IPS-15b (cell line): ENCODE data around the gene PSG6.
"Not testable (repeated sequence)": the region's sequence is repeated elsewhere in the genome, so short reads cannot be mapped to it uniquely, and the experiment has no call there.

Source experiments
- H3K27me3 ChIP-seq: one replicate; pipeline ENCODE4 v1.6.1; 2013; ENCODE audit warnings: low read length; ENCODE audit not compliant: control insufficient read depth, insufficient read depth
- H3K36me3 ChIP-seq: one replicate; pipeline ENCODE4 v1.6.1; 2013; ENCODE audit warnings: low read length; ENCODE audit not compliant: control insufficient read depth, insufficient read depth
- H3K4me1 ChIP-seq: one replicate; pipeline ENCODE4 v1.6.1; 2013; ENCODE audit warnings: mild to moderate bottlenecking, low read length; ENCODE audit not compliant: control insufficient read depth, insufficient read depth
- H3K4me3 ChIP-seq: one replicate; pipeline ENCODE4 v1.5.1; 2013; ENCODE audit warnings: low read depth, low read length
- H3K9ac ChIP-seq: one replicate; pipeline ENCODE4 v1.6.1; 2013; ENCODE audit warnings: low read depth, mild to moderate bottlenecking, low read length
- H3K9me3 ChIP-seq: one replicate; pipeline ENCODE4 v1.6.1; 2013; ENCODE audit warnings: mild to moderate bottlenecking, low read length; ENCODE audit not compliant: control insufficient read depth, insufficient read depth

PSG6 gene

DNA sequence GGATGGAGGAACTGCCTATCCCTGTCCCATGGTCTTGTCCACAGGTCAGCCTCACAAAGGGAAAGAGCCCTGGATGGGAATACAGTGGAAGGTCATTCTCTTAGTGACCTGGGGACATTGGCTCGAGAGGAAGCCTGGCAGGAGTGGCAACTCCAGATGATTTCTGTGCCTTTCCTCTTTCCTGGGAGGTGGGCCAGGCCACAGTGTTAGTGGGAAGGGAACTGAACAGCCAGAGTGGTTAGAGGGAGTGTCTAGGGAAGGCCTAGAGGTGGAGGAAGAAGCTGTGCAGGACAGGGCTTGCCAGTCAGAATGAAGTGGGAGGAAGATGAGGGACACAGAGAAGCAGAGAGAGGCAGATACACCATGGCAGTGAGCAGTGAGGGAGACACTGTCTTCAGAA lies 41.8 kb downstream of the PSG6 start:
- not testable (repeated sequence) for H3K9me3 ChIP-seq, H3K4me3 ChIP-seq, H3K4me1 ChIP-seq, H3K27me3 ChIP-seq, H3K36me3 ChIP-seq, H3K9ac ChIP-seq

DNA sequence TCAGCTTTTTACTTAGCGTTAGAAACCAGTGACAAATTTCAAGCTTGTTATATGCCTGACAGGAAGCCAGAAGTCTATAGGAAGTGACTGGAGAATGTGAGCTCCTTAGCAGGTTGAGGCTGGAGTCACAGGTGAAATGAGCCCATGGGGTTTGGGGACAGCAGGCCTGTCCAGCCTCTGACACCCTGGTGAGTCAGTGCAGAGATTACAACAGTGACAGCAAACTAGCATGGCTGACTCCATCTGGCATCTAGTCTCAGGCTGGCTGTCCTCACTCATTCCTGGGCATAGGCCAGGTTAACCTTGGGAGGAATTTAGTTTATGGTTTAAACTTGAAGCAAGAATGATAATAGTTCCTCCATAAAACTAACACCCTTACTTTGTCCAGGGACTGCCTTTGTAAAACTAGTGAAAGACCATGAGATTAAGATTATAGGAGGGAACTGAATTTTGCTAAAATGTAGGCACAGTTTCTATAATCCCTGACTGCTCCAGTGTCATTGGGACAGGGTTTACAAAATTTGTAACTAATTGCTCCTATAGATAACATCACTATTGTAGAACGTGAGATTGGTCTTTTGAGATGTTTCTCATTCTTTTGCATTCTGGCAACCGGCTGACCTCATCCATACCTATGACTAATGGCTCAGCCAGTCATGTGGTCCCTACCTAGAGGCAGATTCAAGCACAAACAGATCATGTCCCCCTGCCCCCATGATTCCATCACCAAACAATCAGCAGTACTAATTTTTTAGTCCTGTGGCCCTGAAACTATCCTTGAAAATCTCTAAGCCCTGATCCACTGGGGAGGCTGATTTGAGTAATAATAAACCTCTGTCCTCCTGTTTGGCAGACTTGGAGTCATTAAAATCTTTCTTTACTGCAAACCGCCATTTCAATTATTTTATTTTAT lies 42.5 kb downstream of the PSG6 start:
- H3K9ac ChIP-seq, H3K27me3 ChIP-seq, H3K4me3 ChIP-seq, H3K4me1 ChIP-seq, H3K9me3 ChIP-seq, H3K36me3 ChIP-seq: not testable (repeated sequence)

DNA sequence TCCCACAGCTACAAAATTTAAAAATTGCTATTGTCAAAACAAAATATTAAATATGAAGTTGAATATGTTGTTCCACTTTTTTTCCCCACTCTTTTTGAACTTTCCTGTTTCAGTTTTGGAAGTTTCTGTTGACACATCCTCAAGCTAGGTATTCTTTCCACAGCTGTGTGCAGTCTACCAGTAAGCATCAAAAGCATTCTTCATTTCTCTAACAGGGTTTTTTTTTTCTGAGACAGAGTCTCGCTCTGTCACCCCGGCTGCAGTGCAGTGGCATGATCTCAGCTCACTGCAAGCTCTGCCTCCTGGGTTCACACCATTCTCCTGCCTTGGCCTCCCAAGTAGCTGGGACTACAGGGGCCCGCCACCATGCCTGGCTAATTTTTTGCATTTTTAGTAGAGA lies 43.6 kb downstream of the PSG6 start:
- H3K4me1 ChIP-seq, H3K9ac ChIP-seq, H3K4me3 ChIP-seq, H3K36me3 ChIP-seq, H3K27me3 ChIP-seq, H3K9me3 ChIP-seq: not testable (repeated sequence)

DNA sequence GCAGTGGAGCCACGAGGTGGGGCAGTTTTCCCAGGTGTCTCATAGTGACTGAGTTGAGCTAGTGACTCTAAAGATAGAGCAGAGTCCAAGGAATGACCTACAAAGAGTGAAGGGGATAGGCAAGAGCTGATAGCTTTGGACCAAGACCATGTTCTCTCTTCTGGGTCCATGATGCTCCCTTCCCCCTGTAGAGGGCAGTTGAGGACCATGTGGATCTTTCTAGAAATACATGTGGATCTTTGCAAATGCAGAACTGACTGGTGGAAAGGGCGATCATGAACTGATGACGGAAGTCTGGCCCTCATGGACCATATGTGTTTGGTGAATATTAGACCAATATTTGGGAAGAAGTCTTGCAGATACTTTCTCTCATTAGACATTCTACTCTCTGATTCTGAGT lies 45.1 kb downstream of the PSG6 start:
- no peaks in the 10 kb centered on the region for H3K36me3 ChIP-seq
- H3K4me3 ChIP-seq, result no peak overlapping the region
- H3K9ac ChIP-seq, result no peak overlapping the region
- no peaks in the 10 kb centered on the region for H3K27me3 ChIP-seq
- H3K9me3 ChIP-seq, result no peaks in the 10 kb centered on the region
- no peaks in the 10 kb centered on the region for H3K4me1 ChIP-seq

DNA sequence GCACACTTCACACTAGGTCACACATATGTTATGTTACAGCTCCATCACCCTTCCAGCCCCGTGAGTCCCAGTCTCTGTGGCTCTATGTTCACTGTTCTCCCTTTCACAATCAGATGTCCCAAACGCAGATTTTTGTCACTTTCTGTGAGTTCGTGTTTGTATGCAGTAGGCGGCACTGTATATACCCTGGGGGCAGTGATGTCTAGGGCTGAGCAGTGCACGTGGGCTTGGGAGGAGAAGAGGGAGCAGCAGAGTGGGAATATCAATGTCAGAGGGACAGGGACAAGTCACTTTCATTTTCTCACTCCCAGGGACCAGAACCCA lies 60.2 kb downstream of the PSG6 start:
- H3K36me3 ChIP-seq, result no peaks in the 10 kb centered on the region
- H3K9ac ChIP-seq, result no peak overlapping the region
- no peaks in the 10 kb centered on the region for H3K4me1 ChIP-seq
- no peaks in the 10 kb centered on the region for H3K9me3 ChIP-seq
- H3K4me3 ChIP-seq, result no peak overlapping the region
- no peaks in the 10 kb centered on the region for H3K27me3 ChIP-seq

DNA sequence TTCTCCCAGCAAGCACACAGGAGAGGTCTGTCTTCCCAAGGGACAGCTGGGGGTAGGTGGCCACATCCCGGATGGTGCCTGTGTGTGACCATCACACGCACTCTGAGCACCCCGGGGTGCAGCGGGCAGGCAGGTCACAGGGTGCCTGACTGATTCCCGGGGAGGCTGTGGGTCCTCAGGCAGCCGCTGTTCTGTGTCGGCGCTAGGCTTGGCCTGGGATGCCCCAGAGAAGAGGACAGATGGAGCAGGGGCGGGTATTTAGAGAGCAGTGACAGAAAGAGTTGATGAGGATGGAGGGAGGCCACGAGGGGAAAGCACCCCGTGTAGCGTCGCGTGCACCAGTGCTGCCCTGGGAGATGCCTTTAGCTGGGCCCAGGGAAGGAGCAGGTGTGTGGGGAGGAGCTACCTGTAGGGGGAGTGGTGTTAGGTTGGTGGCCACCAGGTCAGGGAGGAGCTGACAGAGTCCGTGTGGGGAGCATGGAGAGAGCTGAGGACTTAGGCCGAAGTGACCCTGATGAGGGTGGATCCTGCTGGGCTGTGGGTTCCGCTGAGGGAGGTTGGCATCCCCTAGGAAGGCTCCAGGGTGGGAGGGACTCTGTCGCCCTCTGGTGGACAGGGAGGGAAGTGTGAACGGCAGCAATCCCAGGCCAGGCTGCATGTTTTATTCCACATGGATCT lies 60.7 kb downstream of the PSG6 start:
- not testable (repeated sequence) for H3K4me3 ChIP-seq, H3K36me3 ChIP-seq, H3K9me3 ChIP-seq, H3K4me1 ChIP-seq, H3K27me3 ChIP-seq, H3K9ac ChIP-seq

DNA sequence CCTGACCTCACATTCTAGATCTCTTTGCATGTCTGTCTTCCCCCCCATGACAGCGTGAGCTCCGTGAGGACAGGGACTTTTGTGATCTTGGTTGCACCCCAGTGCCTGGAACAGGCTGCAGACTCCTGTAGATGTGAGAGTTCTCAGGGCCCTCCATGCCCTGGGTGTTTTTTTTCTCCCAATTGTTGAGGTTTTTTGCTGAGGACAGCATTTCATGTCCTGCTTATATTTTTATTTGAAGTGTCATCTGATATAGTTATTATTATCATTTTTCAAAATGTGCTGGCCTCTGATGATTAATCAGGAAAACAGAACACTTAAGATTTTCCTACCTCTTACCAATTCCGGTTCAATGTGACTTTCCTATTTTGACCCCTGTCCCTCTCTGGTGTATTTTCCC lies 62.9 kb downstream of the PSG6 start:
- H3K9ac ChIP-seq, H3K36me3 ChIP-seq, H3K27me3 ChIP-seq, H3K4me1 ChIP-seq, H3K9me3 ChIP-seq, H3K4me3 ChIP-seq: not testable (repeated sequence)

DNA sequence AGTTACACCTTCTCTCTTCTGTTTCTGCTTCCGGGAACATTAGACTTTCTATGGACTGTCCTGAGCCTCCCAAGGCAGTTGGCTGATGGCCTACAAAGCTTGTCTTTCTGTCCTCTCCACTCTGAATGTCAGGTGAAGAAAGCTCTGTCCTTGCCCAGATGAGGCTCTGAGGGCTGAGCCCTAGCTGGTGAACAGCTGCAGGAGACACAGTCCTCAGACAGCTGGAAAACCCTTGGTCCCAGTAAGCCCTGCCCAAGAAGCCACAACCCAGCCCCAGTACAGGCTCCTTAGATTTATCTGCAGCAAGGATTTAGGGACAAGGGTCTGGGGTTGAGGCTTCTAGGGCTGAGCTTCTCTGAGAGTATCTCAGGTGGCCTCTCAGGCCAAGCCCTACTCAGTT lies 64.5 kb downstream of the PSG6 start:
- H3K4me1 ChIP-seq, H3K4me3 ChIP-seq, H3K27me3 ChIP-seq, H3K36me3 ChIP-seq, H3K9me3 ChIP-seq, H3K9ac ChIP-seq: not testable (repeated sequence)

DNA sequence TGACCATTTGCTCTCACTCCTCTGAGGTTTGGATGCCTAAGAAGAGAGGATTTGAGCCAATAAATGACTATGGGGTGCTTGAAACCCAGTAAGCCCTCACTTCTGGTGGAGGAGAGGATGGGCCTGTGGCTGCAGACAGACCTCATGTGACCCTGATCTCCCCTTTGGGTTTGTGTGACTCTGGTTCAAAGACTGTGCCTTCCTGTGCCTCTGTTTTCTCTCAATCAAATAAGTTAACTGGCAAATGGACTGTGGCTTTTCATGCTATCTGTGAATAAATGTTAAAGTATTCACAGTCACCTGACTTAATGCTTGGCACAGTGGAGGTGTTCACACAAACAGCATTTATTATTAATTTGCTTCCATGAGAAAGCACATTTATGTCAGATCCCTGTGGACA lies 64.9 kb downstream of the PSG6 start:
- not testable (repeated sequence) for H3K36me3 ChIP-seq

More for the DNA sequence above, 64.9 kb downstream of the PSG6 start:
- H3K27me3 ChIP-seq, H3K9me3 ChIP-seq, H3K4me1 ChIP-seq, H3K4me3 ChIP-seq, H3K9ac ChIP-seq: not testable (repeated sequence)
